PC-3 (cell line): ENCODE data around the gene ITGB3. TPM values are rescaled to one million over a fixed set of nuclear protein-coding genes. Genes with fewer than 3 reads are reported as not detected.
"Not testable (repeated sequence)": the region's sequence is repeated elsewhere in the genome, so short reads cannot be mapped to it uniquely, and the experiment has no call there.

Experiments used
- ATAC-seq: fragments of 200-7000 bp; cut with Tn5 transposase; 2 replicates; pipeline ENCODE4 v1.9.1; 2020; ENCODE audit warnings: mild to moderate bottlenecking, moderate library complexity
- BruUV-seq: library from RNA; stranded (reverse); fragments of 400-500 nt; replicated peaks from 2 replicates; lab custom pipeline; 2021; lab: Mats Ljungman, UMichigan
- CTCF ChIA-PET: fragments of 300-600 bp; sonication (Branson Sonifier 250); formaldehyde crosslinking; loops from one replicate; lab custom pipeline; 2022; ENCODE audit warnings: antibody characterized with exemption; lab: Charles Lee
- POLR2A ChIA-PET: fragments of 300-600 bp; sonication (Branson Sonifier 250); formaldehyde crosslinking; loops from one replicate; lab custom pipeline; 2022; ENCODE audit warnings: antibody characterized with exemption; ENCODE audit not compliant: unreplicated experiment; lab: Charles Lee
- DNase-seq: peaks from one replicate; pipeline ENCODE4 v3.0.0-alpha.2; 2015
- H2AFZ ChIP-seq: fragments of 300-600 bp; sonication (generic); 2 replicates; pipeline ENCODE4 v1.6.0; 2016; ENCODE audit warnings: antibody characterized with exemption, low read length
- H3F3A ChIP-seq: fragments of 300-600 bp; sonication (generic); one replicate; pipeline ENCODE4 v1.6.0; 2017; ENCODE audit warnings: antibody characterized with exemption, low read length, control low read depth, mild to moderate bottlenecking; ENCODE audit not compliant: unreplicated experiment
- H3K27ac ChIP-seq: fragments of 300-600 bp; sonication (generic); 2 replicates; pipeline ENCODE4 v1.5.1; 2016; ENCODE audit warnings: mild to moderate bottlenecking, low read length
- H3K27me3 ChIP-seq: fragments of 300-600 bp; sonication (generic); 2 replicates; pipeline ENCODE4 v1.6.1; 2016; ENCODE audit warnings: low read length, mixed read lengths
- H3K36me3 ChIP-seq: fragments of 300-600 bp; sonication (generic); 2 replicates; pipeline ENCODE4 v1.6.1; 2016; ENCODE audit warnings: low read depth, mixed run types, low read length, mixed read lengths
- H3K4me1 ChIP-seq: fragments of 300-600 bp; sonication (generic); 2 replicates; pipeline ENCODE4 v1.5.1; 2016; ENCODE audit warnings: low read length; ENCODE audit not compliant: insufficient read depth
- H3K4me2 ChIP-seq: fragments of 300-600 bp; sonication (generic); 2 replicates; pipeline ENCODE4 v1.6.0; 2016; ENCODE audit warnings: low read length
- H3K4me3 ChIP-seq: fragments of 300-600 bp; sonication (generic); 2 replicates; pipeline ENCODE4 v1.5.1; 2016; ENCODE audit warnings: mild to moderate bottlenecking, low read length, mixed read lengths
- H3K79me2 ChIP-seq: fragments of 300-600 bp; sonication (generic); 2 replicates; pipeline ENCODE4 v1.6.1; 2017; ENCODE audit warnings: low read length, mixed read lengths
- H3K9ac ChIP-seq: fragments of 300-600 bp; sonication (generic); 2 replicates; pipeline ENCODE4 v1.6.0; 2016; ENCODE audit warnings: mild to moderate bottlenecking, low read length
- H3K9me2 ChIP-seq: fragments of 300-600 bp; sonication (generic); replicated peaks from 2 replicates; pipeline ENCODE4 v1.6.1; 2016; ENCODE audit warnings: mixed run types, low read length, mixed read lengths
- H3K9me3 ChIP-seq: fragments of 300-600 bp; sonication (generic); 2 replicates; pipeline ENCODE4 v1.6.1; 2016; ENCODE audit warnings: low read length, mixed read lengths
- H4K20me1 ChIP-seq: fragments of 300-600 bp; sonication (generic); 2 replicates; pipeline ENCODE4 v1.6.1; 2016; ENCODE audit warnings: low read length, mixed read lengths
- CTCF ChIP-seq: fragments of 300-600 bp; sonication (generic); conservative IDR thresholded peaks from 2 replicates; pipeline ENCODE4 v1.5.1; 2017; ENCODE audit warnings: antibody characterized with exemption, low read depth, mild to moderate bottlenecking, low read length
- EZH2 ChIP-seq: fragments of 300-600 bp; sonication (generic); IDR thresholded peaks from one replicate; pipeline ENCODE4 v1.6.1; 2017; ENCODE audit warnings: antibody characterized with exemption, mild to moderate bottlenecking, low read length; ENCODE audit not compliant: unreplicated experiment
- EZH2phosphoT487 ChIP-seq: fragments of 300-600 bp; sonication (generic); IDR thresholded peaks from 2 replicates; pipeline ENCODE4 v1.6.1; 2018; ENCODE audit warnings: mild to moderate bottlenecking, antibody characterized with exemption, low read length, borderline replicate concordance
- intact Hi-C: fragments of 100-400 bp; cut with micrococcal nuclease; formaldehyde crosslinking; loops from 2 replicates; pipeline ENCODE4 v1.9.0; 2023
- total RNA-seq: library from RNA; depleted of rRNA; stranded (reverse); fragments of >200 nt; gene quantifications from 2 replicates; pipeline ENCODE4 v1.2.3, GENCODE V29; 2014

The ITGB3 gene
- total RNA-seq, 1 experiment from 2014 or later = 0.36 TPM

DNA sequence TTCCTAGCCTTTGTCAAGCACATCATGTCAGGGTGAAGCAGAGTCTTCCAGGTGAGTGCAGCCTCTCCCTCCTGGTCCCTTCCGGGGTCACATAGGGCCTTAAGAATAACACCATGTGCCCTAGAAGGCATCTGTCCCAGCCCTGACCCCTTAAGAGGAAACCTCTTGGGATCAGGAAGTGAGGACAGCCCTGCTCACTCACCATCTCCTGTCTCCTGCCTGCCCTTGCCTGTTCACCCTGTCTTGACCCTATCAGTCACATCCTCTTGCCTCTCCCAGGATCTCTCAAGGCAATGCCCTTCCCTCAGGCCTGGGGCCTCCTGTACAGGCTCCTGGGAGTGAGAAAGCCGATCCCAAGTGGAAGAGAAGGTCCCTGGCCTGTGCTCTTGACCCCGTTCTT, 30.6 kb upstream of the ITGB3 start:
- no peak overlapping the region for H3K27ac ChIP-seq
- no peak overlapping the region for H2AFZ ChIP-seq
- POLR2A ChIA-PET = no interaction called here
- no peak overlapping the region for H3K4me3 ChIP-seq
- CTCF ChIA-PET = no interaction called here
- H3F3A ChIP-seq = no peaks in the 10 kb centered on the region
- intact Hi-C loops = loop anchor here (10.0 kb wide), 1 partner anchor 402 kb away; no protein-coding TSS in a partner anchor
- ATAC-seq = no peak
- H4K20me1 ChIP-seq = no peaks in the 10 kb centered on the region
- H3K27me3 ChIP-seq = no peaks in the 10 kb centered on the region
- DNase-seq = no peak
- no peaks in the 10 kb centered on the region for H3K9me2 ChIP-seq
- no TSS peak for BruUV-seq
- H3K9me3 ChIP-seq = no peaks in the 10 kb centered on the region
- no peaks in the 10 kb centered on the region for H3K36me3 ChIP-seq
- peaks cover 17% of the 10 kb centered on the region for H3K4me1 ChIP-seq
- H3K9ac ChIP-seq = no peak overlapping the region
- H3K79me2 ChIP-seq = no peaks in the 10 kb centered on the region
- H3K4me2 ChIP-seq = no peak overlapping the region
- TF ChIP-seq EZH2 (no peak), EZH2phosphoT487 (no peak), CTCF (no peak)

GRCh38 chr17:47223460-47223859, 30.2 kb upstream of the ITGB3 start:
- Histone ChIP-seq H2AFZ (no peak overlapping the region), H3K9me2 (no peaks in the 10 kb centered on the region), H4K20me1 (no peaks in the 10 kb centered on the region), H3K4me3 (no peak overlapping the region), H3K9me3 (no peaks in the 10 kb centered on the region), H3K9ac (no peak overlapping the region), H3K4me1 (peaks cover 17% of the 10 kb centered on the region), H3F3A (no peaks in the 10 kb centered on the region), H3K79me2 (no peaks in the 10 kb centered on the region), H3K27ac (no peak overlapping the region), H3K27me3 (no peaks in the 10 kb centered on the region), H3K4me2 (no peak overlapping the region), H3K36me3 (no peaks in the 10 kb centered on the region)
- BruUV-seq = no TSS peak
- ATAC-seq (no peak), DNase-seq (no peak)
- POLR2A ChIA-PET = no interaction called here
- TF ChIP-seq CTCF (no peak), EZH2phosphoT487 (no peak), EZH2 (no peak)
- intact Hi-C loops = loop anchor here (10.0 kb wide), 1 partner anchor 401 kb away; no protein-coding TSS in a partner anchor
- CTCF ChIA-PET = no interaction called here

DNA sequence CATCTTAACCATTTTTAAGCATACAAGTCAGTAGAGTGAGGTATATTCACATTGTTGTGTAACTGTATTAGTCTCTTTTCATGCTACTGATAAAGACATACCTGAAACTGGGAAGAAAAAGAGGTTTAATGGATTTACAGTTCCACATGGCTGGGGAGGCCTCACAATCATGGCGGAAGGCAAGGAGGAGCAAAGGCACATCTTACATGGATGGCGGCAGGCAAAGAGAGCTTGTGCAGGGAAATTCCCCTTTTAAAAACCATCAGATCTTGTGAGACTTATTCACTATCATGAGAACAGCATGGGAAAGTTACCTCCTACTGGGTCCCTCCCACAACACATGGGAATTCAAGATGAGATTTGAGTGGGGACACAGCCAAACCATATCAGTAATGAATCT, 29.6 kb upstream of the ITGB3 start:
- ATAC-seq = not testable (repeated sequence)

More for the DNA sequence above, 29.6 kb upstream of the ITGB3 start:
- POLR2A ChIA-PET, CTCF ChIA-PET, H3K9ac ChIP-seq, H3K27ac ChIP-seq, H3K79me2 ChIP-seq, H3K4me2 ChIP-seq, DNase-seq, BruUV-seq, H3K27me3 ChIP-seq, H3K4me3 ChIP-seq, H3F3A ChIP-seq, H2AFZ ChIP-seq, H3K36me3 ChIP-seq, H3K9me2 ChIP-seq, H4K20me1 ChIP-seq, H3K9me3 ChIP-seq: not testable (repeated sequence)
- intact Hi-C loops = loop anchor here (2.0 to 10.0 kb wide), 2 partner anchors 35 to 401 kb away; partner anchors contain the start of gene CDC27
- H3K4me1 ChIP-seq = peaks cover 17% of the 10 kb centered on the region
